Spinal cord (tissue), 10 donors: ENCODE results near the gene PLXNA2. TPM values are rescaled to one million over a fixed set of nuclear protein-coding genes. Genes with fewer than 3 reads are reported as not detected.
A peak's percentile ranks its signal among the peaks of the same experiment; 100 is the strongest.

ENCODE experiments used
- DNase-seq, 6 donors: peaks; one replicate each; pipeline versions ENCODE4 v3.0.0 to v3.0.0-alpha.2; 2013 to 2015; ENCODE audit warnings: low spot score in 6 of 6, low read depth in 4 of 6
- H3K27ac ChIP-seq: one replicate; pipeline ENCODE4 v1.5.1; 2013; ENCODE audit warnings: low read depth, low read length, control low read depth
- H3K27me3 ChIP-seq: one replicate; pipeline ENCODE4 v1.6.1; 2013; ENCODE audit warnings: low read length; ENCODE audit not compliant: control insufficient read depth, insufficient read depth
- H3K36me3 ChIP-seq: one replicate; pipeline ENCODE4 v1.6.1; 2013; ENCODE audit warnings: low read length; ENCODE audit not compliant: control insufficient read depth, insufficient read depth
- H3K4me1 ChIP-seq: one replicate; pipeline ENCODE4 v1.6.1; 2013; ENCODE audit warnings: low read length; ENCODE audit not compliant: control insufficient read depth, insufficient read depth
- H3K4me3 ChIP-seq: one replicate; pipeline ENCODE4 v1.5.1; 2013; ENCODE audit warnings: low read depth, low read length, control low read depth
- H3K9me3 ChIP-seq: one replicate; pipeline ENCODE4 v1.6.1; 2013; ENCODE audit warnings: low read length; ENCODE audit not compliant: control insufficient read depth, insufficient read depth
- WGBS: methylation state at CpG from one replicate; pipeline ENCODE4 v1.1.5; 2013; ENCODE audit warnings: missing lambda C conversion rate; ENCODE audit not compliant: insufficient coverage; 5-methylcytosine and 5-hydroxymethylcytosine counted together
- polyA plus RNA-seq, 2 donors: library from polyadenylated mRNA; unstranded; fragments of 120-200 nt; gene quantifications; one replicate each; pipeline ENCODE4 v1.2.1, GENCODE V29; 2013; ENCODE audit not compliant: insufficient read length in 2 of 2
- total RNA-seq, 2 donors: library from RNA; depleted of rRNA in 1 of 2; stranded (reverse); fragments of 120-200 nt in 1 of 2; fragments of >200 nt in 1 of 2; gene quantifications; one replicate each; pipeline versions ENCODE4 v1.2.3 to v1.2.4, GENCODE V29; 2013 to 2014
- donor health status: healthy.

The PLXNA2 gene
- total and polyA plus RNA-seq, 4 donors: 22.0 to 52.8 (median 39.7) TPM

DNA sequence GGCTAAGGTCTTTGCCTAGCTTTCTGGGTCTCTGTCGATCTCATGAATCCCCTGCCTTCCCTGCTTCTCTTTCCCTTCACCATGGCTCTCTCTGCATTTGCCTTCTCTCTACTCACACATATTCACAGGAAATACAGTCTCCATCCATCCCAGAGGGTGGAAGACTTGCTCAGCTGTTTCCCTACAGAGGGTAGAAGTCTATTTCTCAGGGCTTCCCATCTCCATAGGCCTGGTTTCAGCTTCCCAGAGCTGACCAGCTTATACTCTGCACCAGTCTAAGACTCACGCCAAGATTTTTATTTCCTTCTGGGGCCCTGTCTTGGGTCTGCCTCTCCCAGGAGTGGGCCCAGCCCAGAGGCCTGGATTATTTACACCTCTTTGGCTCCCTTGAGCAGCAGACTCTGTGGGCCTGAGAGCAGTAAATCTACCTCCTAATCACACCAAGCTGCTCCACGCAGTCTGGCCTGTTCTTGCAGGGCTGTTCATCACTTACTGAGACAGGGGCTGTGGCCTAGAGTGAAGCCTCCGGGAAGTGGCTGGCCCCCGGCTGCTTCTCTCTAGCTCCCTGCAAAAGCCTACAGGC is 102.5 kb downstream of the PLXNA2 start:
- WGBS: 26% methylated on average over 5 of the region's 5 CpGs

DNA sequence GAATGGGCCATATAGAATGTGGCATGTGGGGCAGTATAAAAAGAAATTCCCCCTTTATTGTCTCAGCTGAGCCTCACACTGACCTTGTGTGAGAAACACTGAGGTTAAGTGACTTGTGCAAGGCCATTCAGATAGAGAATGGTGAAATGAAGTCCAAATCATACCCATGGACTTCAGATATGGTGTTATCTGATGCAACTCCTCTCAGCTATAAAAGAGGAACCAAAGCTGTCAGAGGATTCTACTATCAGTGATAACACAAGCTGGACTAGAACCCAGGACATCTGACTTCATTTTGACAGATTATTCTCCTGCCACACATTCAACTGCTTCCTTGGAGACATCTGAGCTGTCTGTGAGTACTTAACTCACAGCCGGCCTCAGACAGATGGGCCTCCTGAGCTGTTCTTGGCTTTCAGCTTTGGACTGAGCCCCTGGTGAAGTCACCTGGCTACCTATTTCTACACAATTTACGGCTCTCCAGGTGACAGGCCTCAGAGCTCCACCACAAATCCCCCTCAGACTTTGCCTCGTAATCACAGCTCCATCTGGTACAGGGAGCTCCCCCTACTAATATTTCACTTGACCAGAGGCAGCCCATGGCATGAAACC is 104.6 kb downstream of the PLXNA2 start:
- H3K9me3 ChIP-seq: no peaks in the 10 kb centered on the region
- 54% methylated on average over 3 of the region's 3 CpGs for WGBS
- H3K4me3 ChIP-seq: no peak overlapping the region
- H3K4me1 ChIP-seq: peaks cover 22% of the 10 kb centered on the region
- no peak for DNase-seq
- H3K27me3 ChIP-seq: no peaks in the 10 kb centered on the region
- H3K27ac ChIP-seq: no peak overlapping the region
- H3K36me3 ChIP-seq: peaks cover 8% of the 10 kb centered on the region

More for the DNA sequence above, 102.5 kb downstream of the PLXNA2 start:
- H3K4me3 ChIP-seq: no peak overlapping the region
- H3K9me3 ChIP-seq: no peaks in the 10 kb centered on the region
- H3K36me3 ChIP-seq: peaks cover 10% of the 10 kb centered on the region
- H3K27me3 ChIP-seq: no peaks in the 10 kb centered on the region
- H3K4me1 ChIP-seq: peaks cover 24% of the 10 kb centered on the region
- peak overlapping the region; percentile 61 for H3K27ac ChIP-seq
- peak in 3 of 6 donors; percentile 62 to 79 (median 73) for DNase-seq

DNA sequence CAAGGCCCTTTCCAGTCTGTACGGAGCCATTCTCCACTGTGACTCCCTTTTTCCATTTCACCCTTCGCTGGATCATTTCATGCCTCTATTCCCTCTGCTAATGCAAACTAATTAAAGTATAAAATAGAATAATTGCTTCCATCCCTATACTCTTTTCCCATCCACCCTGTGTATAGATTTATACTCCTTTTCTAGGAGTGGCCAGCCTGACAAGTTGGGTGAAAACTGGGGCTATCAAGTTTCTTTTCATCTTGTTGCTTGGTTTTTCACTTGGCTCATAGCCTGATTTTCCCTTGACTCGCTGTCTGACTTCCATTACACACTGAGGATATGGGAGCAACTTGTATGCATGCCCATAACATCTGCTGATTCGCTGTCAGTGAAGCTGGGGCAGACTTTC is 107.0 kb downstream of the PLXNA2 start:
- H3K4me1 ChIP-seq: peaks cover 25% of the 10 kb centered on the region
- H3K27ac ChIP-seq: no peak overlapping the region
- H3K9me3 ChIP-seq: no peaks in the 10 kb centered on the region
- WGBS: 33% methylated on average over 2 of the region's 4 CpGs
- no peaks in the 10 kb centered on the region for H3K27me3 ChIP-seq
- no peak overlapping the region for H3K4me3 ChIP-seq
- H3K36me3 ChIP-seq: peaks cover 9% of the 10 kb centered on the region
- DNase-seq: peak in 1 of 6 donors; percentile 74

DNA sequence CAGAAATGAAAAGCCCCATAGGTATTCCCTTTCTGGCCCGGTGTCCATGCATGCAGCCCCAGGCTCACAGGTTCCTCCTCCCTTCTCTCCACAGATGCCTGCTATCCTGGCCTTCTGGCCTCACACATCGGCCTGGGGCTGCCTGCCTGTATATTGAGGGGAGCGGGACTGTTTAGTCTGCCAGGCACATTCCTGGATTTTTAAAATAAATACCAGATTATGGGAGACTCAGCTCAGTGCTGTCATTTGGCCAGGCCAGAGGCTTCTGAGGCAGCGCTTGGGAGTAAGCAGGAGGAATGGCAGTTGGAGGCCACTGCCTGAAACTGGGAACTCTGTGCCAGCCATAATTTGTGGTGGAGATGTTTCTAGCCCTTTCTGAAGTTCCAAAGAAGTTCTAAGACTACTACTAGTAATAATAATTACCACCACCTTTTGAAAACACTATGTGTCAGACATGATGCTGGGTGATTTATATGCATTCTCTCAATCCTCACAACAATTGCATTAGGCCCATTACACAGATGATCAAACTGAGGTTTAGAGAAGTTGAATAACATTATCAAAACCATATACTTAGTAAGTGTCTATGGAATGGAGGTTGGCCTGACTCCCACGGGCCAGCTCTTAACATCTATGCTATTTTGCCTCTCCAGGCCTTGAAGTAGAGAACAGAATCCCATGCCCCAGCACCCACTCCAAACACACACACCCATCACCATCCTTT is 107.6 kb downstream of the PLXNA2 start:
- H3K36me3 ChIP-seq: peaks cover 3% of the 10 kb centered on the region
- no peak overlapping the region for H3K27ac ChIP-seq
- peaks cover 25% of the 10 kb centered on the region for H3K4me1 ChIP-seq
- no peaks in the 10 kb centered on the region for H3K9me3 ChIP-seq
- 100% methylated on average over 2 of the region's 5 CpGs for WGBS
- DNase-seq: no peak
- no peaks in the 10 kb centered on the region for H3K27me3 ChIP-seq
- H3K4me3 ChIP-seq: no peak overlapping the region

DNA sequence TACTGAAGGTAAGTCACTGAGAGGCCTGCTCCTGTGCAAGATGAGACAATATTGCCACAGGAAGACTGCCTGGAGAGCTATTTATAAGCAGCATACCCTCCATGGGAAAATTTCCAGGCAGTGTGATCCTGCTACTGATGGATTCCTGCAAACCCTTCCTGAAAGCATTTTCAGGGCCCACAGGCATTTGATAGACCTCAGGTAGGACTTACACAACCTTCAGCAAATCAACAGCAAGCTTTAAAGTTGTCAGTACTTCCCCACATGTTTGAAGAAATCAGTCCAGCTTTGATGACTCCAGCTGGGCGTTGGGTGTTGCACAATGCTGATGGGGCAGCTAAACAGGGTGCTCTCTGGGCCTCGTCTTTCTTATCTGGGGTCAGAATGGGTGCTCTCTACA is 108.8 kb downstream of the PLXNA2 start:
- 90% methylated on average over 2 of the region's 2 CpGs for WGBS
- H3K9me3 ChIP-seq: no peaks in the 10 kb centered on the region
- no peaks in the 10 kb centered on the region for H3K27me3 ChIP-seq
- no peak for DNase-seq
- H3K36me3 ChIP-seq: peaks cover 3% of the 10 kb centered on the region
- H3K27ac ChIP-seq: no peak overlapping the region
- peaks cover 35% of the 10 kb centered on the region for H3K4me1 ChIP-seq
- no peak overlapping the region for H3K4me3 ChIP-seq

DNA sequence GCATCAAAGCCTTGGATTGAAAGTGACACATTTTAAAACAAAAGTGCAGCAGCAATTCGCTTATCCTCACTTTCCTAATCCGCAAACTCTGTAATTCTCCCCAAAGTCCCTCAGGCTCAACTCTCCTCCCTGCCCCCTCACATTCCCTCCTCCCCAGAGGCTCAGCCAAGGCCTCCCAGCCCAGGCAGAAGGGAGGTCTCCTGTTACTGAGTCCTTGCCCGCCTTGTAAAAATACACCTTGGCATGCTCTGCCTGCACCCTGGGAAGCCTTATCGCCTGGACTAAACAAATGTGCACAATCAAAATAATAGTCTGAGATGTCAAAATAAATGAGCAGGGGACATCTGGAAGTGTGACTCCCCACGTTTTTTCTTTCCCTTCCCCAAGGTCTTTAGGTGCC is 109.7 kb downstream of the PLXNA2 start:
- H3K9me3 ChIP-seq: no peaks in the 10 kb centered on the region
- H3K36me3 ChIP-seq: peaks cover 3% of the 10 kb centered on the region
- no peak overlapping the region for H3K4me3 ChIP-seq
- WGBS: 73% methylated on average over 3 of the region's 5 CpGs
- no peak overlapping the region for H3K27ac ChIP-seq
- H3K27me3 ChIP-seq: no peaks in the 10 kb centered on the region
- no peak for DNase-seq
- peaks cover 41% of the 10 kb centered on the region for H3K4me1 ChIP-seq

DNA sequence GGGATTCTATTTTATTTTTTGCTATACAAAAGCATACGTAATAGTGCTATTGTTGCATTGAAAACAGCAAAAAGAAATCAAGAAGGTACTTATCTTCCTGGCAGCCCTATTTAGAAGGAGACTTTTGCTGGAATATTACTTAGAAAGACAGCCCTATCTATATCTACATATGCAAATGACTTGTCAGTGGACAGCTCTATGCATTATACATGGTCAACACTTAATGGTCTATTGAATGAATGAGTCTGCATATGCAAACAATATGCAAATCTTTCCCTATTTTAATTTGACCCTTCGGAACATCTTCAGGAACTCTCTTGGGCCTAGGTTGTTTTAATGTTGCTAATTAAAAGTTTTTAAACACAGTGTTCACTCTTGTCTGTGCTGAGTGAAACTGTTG is 110.8 kb downstream of the PLXNA2 start:
- Histone ChIP-seq H3K9me3 (no peaks in the 10 kb centered on the region), H3K4me3 (no peak overlapping the region), H3K27ac (no peak overlapping the region), H3K27me3 (no peaks in the 10 kb centered on the region), H3K36me3 (peaks cover 3% of the 10 kb centered on the region), H3K4me1 (peaks cover 49% of the 10 kb centered on the region)
- no peak for DNase-seq
- WGBS: no CpG with 5 or more reads among the region's 2 CpGs

DNA sequence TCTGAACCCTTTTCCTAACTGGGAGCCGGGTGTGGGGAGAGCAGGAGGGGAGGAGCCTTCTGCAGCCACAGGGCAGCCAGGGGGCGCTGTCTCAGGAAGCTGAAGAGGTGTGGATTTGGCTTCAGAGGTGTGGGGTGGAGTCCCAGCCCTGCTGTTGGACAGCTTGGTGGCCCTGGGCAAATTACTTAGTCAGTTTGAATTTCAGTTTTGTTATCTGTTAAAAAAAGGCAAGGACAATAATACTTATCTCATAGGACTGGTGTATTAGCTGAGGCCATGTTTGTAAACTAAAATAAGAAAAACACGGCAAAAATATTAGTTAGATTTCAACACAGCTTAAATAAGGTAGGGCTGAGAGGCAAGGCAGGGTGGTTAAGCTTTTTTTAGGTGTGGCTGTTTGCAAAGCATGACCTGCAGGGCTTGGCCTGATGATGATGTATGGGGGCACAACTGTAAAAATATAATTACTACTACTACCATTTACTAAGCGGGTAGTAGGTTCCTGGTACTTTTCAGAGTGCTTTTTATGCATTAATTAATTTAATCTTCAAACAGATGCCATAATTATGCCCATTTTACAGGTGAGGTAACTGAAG is 111.8 kb downstream of the PLXNA2 start:
- DNase-seq: peak in 1 of 6 donors; percentile 63
- H3K4me1 ChIP-seq: peaks cover 59% of the 10 kb centered on the region

DNA sequence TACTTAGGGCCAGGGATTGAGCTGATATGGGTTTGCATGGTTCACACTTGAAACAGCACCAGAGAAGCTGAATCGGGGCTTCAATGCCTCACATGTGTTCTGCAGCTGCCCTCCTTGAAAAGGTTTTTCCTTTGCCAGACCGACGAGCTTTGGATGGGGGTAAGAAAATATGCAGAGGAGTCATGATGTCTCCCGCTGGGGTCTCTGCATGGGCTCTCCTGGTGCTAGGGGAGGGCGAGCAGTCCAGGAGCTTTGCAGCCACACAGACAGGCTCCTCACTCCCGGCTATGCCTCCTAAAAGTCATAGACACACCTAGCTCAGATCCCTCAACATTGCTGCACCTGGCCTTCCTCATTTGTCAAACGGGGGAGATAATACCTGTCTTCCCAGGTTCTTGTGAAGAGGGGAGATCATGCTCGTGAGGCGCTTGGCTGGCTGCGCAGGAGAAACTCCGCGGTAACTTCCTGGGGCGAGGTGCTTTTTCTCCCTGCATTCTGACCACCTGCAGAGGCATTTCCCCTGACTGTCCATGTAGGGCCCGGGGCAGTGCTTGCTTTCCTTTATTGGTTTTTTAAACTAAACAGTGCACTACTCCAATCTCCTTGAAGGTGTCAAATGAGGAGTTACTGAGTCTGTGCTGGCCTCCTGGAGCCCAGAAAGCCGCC is 112.4 kb downstream of the PLXNA2 start:
- DNase-seq: no peak
- H3K4me1 ChIP-seq: peaks cover 62% of the 10 kb centered on the region
- peaks cover 3% of the 10 kb centered on the region for H3K36me3 ChIP-seq
- H3K27me3 ChIP-seq: no peaks in the 10 kb centered on the region
- no peak overlapping the region for H3K4me3 ChIP-seq
- 44% methylated on average over 11 of the region's 15 CpGs for WGBS
- H3K9me3 ChIP-seq: no peaks in the 10 kb centered on the region
- no peak overlapping the region for H3K27ac ChIP-seq

More for the DNA sequence above, 111.8 kb downstream of the PLXNA2 start:
- 21% methylated on average over 2 of the region's 4 CpGs for WGBS
- H3K4me3 ChIP-seq: no peak overlapping the region
- H3K27ac ChIP-seq: no peak overlapping the region
- H3K36me3 ChIP-seq: peaks cover 3% of the 10 kb centered on the region
- H3K27me3 ChIP-seq: no peaks in the 10 kb centered on the region
- H3K9me3 ChIP-seq: no peaks in the 10 kb centered on the region
